SK-N-SH (cell line): ENCODE results near the gene PCDH1. TPM values are rescaled to one million over a fixed set of nuclear protein-coding genes. Genes with fewer than 3 reads are reported as not detected.
A peak's percentile ranks its signal among the peaks of the same experiment; 100 is the strongest.

ENCODE experiments used
- CTCF ChIA-PET: fragments of 300-600, 350-600 bp; formaldehyde crosslinking; extraction: SDS; loops from one replicate; lab custom pipeline; 2021; lab: Yijun Ruan, JAX
- POLR2A ChIA-PET: fragments of 350-600 bp; sonication (Branson Sonifier 250); formaldehyde crosslinking; extraction: SDS; loops from one replicate; lab custom pipeline; 2020; ENCODE audit warnings: antibody characterized with exemption, inconsistent platforms; lab: Yijun Ruan, JAX
- DNase-seq: peaks from one replicate; pipeline ENCODE4 v3.0.0; 2012
- H2AFZ ChIP-seq: fragments of 200-600 bp; sonication (generic); 2 replicates; pipeline ENCODE4 v1.8.1; 2016; ENCODE audit warnings: antibody characterized with exemption, mild to moderate bottlenecking, low read depth
- H3F3A ChIP-seq: fragments of 200-600 bp; sonication (generic); replicated peaks from 2 replicates; pipeline ENCODE3; 2016; ENCODE audit warnings: antibody characterized with exemption, mild to moderate bottlenecking; ENCODE audit not compliant: insufficient read depth
- H3K27ac ChIP-seq, 2 experiments: fragments of 200-500 bp in 1 of 2; fragments of 200-600 bp in 1 of 2; sonication (Bioruptor generic) in 1 of 2; sonication (generic), shearing (Covaris generic) in 1 of 2; 2 replicates each; pipeline versions ENCODE4 v1.5.1 to v1.6.1; 2014 to 2016; ENCODE audit warnings: low read depth in 2 of 2, inconsistent platforms in 1 of 2, low read length in 1 of 2, mild to moderate bottlenecking in 1 of 2, mixed read lengths in 1 of 2
- H3K27me3 ChIP-seq: fragments of 200-600 bp; sonication (generic), shearing (Covaris generic); 2 replicates; pipeline ENCODE4 v1.6.1; 2016; ENCODE audit warnings: mixed run types; ENCODE audit not compliant: insufficient read depth
- H3K36me3 ChIP-seq, 2 experiments: fragments of 200-500 bp in 1 of 2; fragments of 200-600 bp in 1 of 2; sonication (Bioruptor generic) in 1 of 2; sonication (generic) in 1 of 2; replicated peaks in 1 of 2; 2 replicates each; pipeline versions ENCODE3 to v1.5.1; 2014 to 2016; ENCODE audit warnings: low read length in 1 of 2, mild to moderate bottlenecking in 1 of 2; ENCODE audit not compliant: insufficient read depth in 2 of 2, control insufficient read depth in 1 of 2
- H3K4me1 ChIP-seq, 2 experiments: fragments of 200-500 bp in 1 of 2; fragments of 200-600 bp in 1 of 2; sonication (Bioruptor generic) in 1 of 2; sonication (generic), shearing (Covaris generic) in 1 of 2; 2 replicates each; pipeline versions ENCODE4 v1.5.1 to v1.6.1; 2014 to 2016; ENCODE audit warnings: low read depth in 1 of 2, low read length in 1 of 2, mixed run types in 1 of 2; ENCODE audit not compliant: insufficient read depth in 2 of 2, control insufficient read depth in 1 of 2
- H3K4me2 ChIP-seq: fragments of 200-600 bp; sonication (generic), shearing (Covaris generic); 2 replicates; pipeline ENCODE4 v1.6.1; 2017; ENCODE audit warnings: mixed run types
- H3K4me3 ChIP-seq, 2 experiments: fragments of 200-500 bp in 1 of 2; fragments of 200-600 bp in 1 of 2; sonication (Bioruptor generic) in 1 of 2; sonication (generic), shearing (Covaris generic) in 1 of 2; 2 replicates each; pipeline versions ENCODE4 v1.5.1 to v1.8.1; 2014 to 2016; ENCODE audit warnings: low read depth in 2 of 2, inconsistent platforms in 1 of 2, low read length in 1 of 2, mild to moderate bottlenecking in 1 of 2, mixed read lengths in 1 of 2, moderate library complexity in 1 of 2
- H3K79me2 ChIP-seq: fragments of 200-600 bp; sonication (generic); 2 replicates; pipeline ENCODE4 v1.8.1; 2017; ENCODE audit warnings: mild to moderate bottlenecking; ENCODE audit not compliant: insufficient read depth
- H3K9ac ChIP-seq: fragments of 200-600 bp; sonication (generic); 2 replicates; pipeline ENCODE4 v1.6.1; 2017; ENCODE audit warnings: mixed run types
- H3K9me2 ChIP-seq: fragments of 200-600 bp; sonication (generic); 2 replicates; pipeline ENCODE4 v1.6.1; 2017; ENCODE audit warnings: mixed run types
- H3K9me3 ChIP-seq: fragments of 200-600 bp; sonication (generic); 2 replicates; pipeline ENCODE4 v1.6.1; 2017; ENCODE audit warnings: mixed run types, mild to moderate bottlenecking, moderate library complexity
- H4K20me1 ChIP-seq: fragments of 200-600 bp; sonication (generic); 2 replicates; pipeline ENCODE4 v1.6.1; 2017; ENCODE audit warnings: mild to moderate bottlenecking, mixed run types; ENCODE audit not compliant: insufficient read depth
- ELF1 ChIP-seq: IDR thresholded peaks from 2 replicates; pipeline ENCODE4 v1.4.0; 2012
- FOXM1 ChIP-seq: IDR thresholded peaks from 2 replicates; pipeline ENCODE4 v1.4.0; 2012; ENCODE audit warnings: low read depth, mild to moderate bottlenecking
- GATA2 ChIP-seq: sonication (generic); formaldehyde crosslinking; IDR thresholded peaks from 2 replicates; pipeline ENCODE4 v1.5.0; 2020; ENCODE audit warnings: mild to moderate bottlenecking, missing genetic modification reagents
- IRF3 ChIP-seq: fragments of 150-350 bp; IDR thresholded peaks from 2 replicates; pipeline ENCODE4 v1.6.1; 2016; ENCODE audit warnings: mild to moderate bottlenecking, low read depth, low read length
- MAX ChIP-seq: IDR thresholded peaks from 2 replicates; pipeline ENCODE4 v1.4.0; 2012; ENCODE audit warnings: low read depth
- MEF2A ChIP-seq: IDR thresholded peaks from 2 replicates; pipeline ENCODE4 v1.4.0; 2012; ENCODE audit warnings: low read depth, borderline replicate concordance
- MXI1 ChIP-seq: IDR thresholded peaks from 2 replicates; pipeline ENCODE4 v1.6.1; 2012; ENCODE audit warnings: mild to moderate bottlenecking, low read depth, low read length, improper control_type of control experiment
- NRF1 ChIP-seq: IDR thresholded peaks from 2 replicates; pipeline ENCODE4 v1.6.1; 2012; ENCODE audit warnings: low read depth, mild to moderate bottlenecking, low read length
- PBX3 ChIP-seq: IDR thresholded peaks from 2 replicates; pipeline ENCODE4; 2012
- RCOR1 ChIP-seq: fragments of 150-350 bp; IDR thresholded peaks from 2 replicates; pipeline ENCODE4 v1.6.1; 2017; ENCODE audit warnings: antibody characterized with exemption, low read length
- RXRA ChIP-seq: IDR thresholded peaks from 2 replicates; pipeline ENCODE4 v1.4.0; 2012; ENCODE audit warnings: low read depth, mild to moderate bottlenecking, borderline replicate concordance
- TCF12 ChIP-seq: IDR thresholded peaks from 2 replicates; pipeline ENCODE4 v1.4.0; 2012
- YY1 ChIP-seq: IDR thresholded peaks from 2 replicates; pipeline ENCODE4 v1.4.0; 2012; ENCODE audit warnings: low read depth, mild to moderate bottlenecking
- WGBS: methylation state at CpG from one replicate; pipeline ENCODE4 v1.1.6; 2017; ENCODE audit warnings: low lambda C conversion rate; 5-methylcytosine and 5-hydroxymethylcytosine counted together
- polyA plus RNA-seq, 3 experiments: library from polyadenylated mRNA; depleted of rRNA; stranded (reverse); fragments of >200 nt; gene quantifications; 2 replicates each; pipeline ENCODE4 v1.2.3, GENCODE V29; 2012
- TF ChIP-seq, protein P1 (sequence below): IDR thresholded peaks from 2 replicates; pipeline ENCODE4 v1.4.0; 2012; ENCODE audit warnings: low read depth, borderline replicate concordance

The PCDH1 gene
- polyA plus RNA-seq, 1 of the 3 experiments (the other 2 are of a cell fraction), result 0.08 TPM

DNA sequence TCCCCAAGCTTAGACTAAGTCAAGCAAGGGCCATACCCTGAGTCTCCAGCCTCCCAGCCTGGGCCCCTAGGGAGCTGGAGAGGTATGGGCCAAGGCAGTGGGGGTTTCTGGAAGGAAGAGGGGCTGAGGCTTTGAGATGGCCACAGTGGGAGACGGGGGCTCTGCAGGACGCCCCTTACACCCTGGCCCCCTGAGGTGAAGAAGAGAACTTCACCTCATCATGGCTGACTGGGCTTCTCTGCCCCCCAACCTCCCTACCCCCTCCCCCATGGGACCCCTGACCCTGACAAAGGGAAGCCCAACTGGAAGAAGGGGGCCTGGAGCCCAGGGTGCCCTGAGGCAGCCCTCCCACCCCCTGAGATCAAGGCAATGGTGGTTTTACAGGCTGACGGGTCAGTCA is 25.8 kb downstream of the PCDH1 start:
- H3F3A ChIP-seq, result peaks cover 5% of the 10 kb centered on the region
- H3K27me3 ChIP-seq, result no peaks in the 10 kb centered on the region
- ChIA-PET CTCF (interaction anchor here (1.0 to 2.0 kb wide), 4 partner anchors 17 to 161 kb away, joined by 3 to 6 read pairs (median 4); partner anchors contain the start of gene PCDH1), POLR2A (no interaction called here)
- H3K4me1 ChIP-seq, result peaks cover 8 to 27% of the 10 kb centered on the region in 2 experiments; a peak in 2 of 4 replicates
- no peak for TF ChIP-seq NRF1
- no peak for TF ChIP-seq TCF12
- TF ChIP-seq MEF2A, result no peak
- no peak for TF ChIP-seq IRF3
- TF ChIP-seq, protein P1, sequence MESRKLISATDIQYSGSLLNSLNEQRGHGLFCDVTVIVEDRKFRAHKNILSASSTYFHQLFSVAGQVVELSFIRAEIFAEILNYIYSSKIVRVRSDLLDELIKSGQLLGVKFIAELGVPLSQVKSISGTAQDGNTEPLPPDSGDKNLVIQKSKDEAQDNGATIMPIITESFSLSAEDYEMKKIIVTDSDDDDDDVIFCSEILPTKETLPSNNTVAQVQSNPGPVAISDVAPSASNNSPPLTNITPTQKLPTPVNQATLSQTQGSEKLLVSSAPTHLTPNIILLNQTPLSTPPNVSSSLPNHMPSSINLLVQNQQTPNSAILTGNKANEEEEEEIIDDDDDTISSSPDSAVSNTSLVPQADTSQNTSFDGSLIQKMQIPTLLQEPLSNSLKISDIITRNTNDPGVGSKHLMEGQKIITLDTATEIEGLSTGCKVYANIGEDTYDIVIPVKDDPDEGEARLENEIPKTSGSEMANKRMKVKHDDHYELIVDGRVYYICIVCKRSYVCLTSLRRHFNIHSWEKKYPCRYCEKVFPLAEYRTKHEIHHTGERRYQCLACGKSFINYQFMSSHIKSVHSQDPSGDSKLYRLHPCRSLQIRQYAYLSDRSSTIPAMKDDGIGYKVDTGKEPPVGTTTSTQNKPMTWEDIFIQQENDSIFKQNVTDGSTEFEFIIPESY, result no peak
- TF ChIP-seq GATA2 (CRISPR knock-in tag), result no peak
- TF ChIP-seq MAX, result no peak
- TF ChIP-seq YY1, result no peak
- no peak for TF ChIP-seq RCOR1
- no peak for TF ChIP-seq MXI1
- no peak for TF ChIP-seq FOXM1
- DNase-seq, result peak; percentile 32
- no peaks in the 10 kb centered on the region for H3K9me2 ChIP-seq
- H3K4me2 ChIP-seq, result no peak overlapping the region
- WGBS, result 83% methylated on average over 3 of the region's 3 CpGs
- no peak overlapping the region for H2AFZ ChIP-seq
- H3K9ac ChIP-seq, result no peak overlapping the region
- H3K9me3 ChIP-seq, result no peaks in the 10 kb centered on the region
- no peaks in the 10 kb centered on the region for H3K36me3 ChIP-seq
- no peaks in the 10 kb centered on the region for H3K79me2 ChIP-seq
- H4K20me1 ChIP-seq, result no peaks in the 10 kb centered on the region
- no peak overlapping the region for H3K27ac ChIP-seq
- no peak overlapping the region for H3K4me3 ChIP-seq

DNA sequence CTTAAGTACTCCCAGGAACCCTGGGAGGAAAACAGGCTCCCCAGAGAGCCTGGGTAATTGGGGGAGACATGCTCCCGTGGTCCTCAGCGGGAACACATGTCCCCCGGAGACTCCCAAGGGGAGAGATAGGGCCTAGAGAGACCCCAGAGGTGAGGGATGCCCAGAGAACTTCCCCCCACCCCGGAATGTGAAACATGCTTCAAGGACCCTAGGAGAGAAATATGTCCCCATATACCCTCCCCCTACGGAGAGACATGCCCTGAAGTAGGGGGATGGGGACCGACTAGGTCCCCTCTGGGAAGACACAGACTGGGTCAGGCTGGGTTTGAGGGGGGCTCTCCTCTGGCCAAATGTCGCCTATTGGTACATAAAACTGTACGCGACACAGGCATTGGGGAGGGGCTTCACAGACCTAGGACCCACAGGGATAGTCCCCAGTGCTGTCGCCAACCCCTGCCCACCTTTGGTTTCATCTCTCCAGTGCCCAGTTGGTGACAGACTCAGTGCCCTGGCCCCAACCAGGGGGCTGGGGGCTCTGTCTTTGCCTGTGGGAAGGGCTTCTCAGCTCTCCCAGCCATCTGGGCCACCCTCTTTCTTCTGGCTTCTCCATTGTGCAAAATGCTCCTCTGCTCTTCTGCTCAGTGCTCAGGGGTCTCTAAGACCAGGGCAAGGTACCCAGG is 26.9 kb downstream of the PCDH1 start:
- peaks cover 5% of the 10 kb centered on the region for H3F3A ChIP-seq
- no peaks in the 10 kb centered on the region for H3K27me3 ChIP-seq
- peaks cover 8 to 30% of the 10 kb centered on the region in 2 experiments; a peak in 2 of 4 replicates for H3K4me1 ChIP-seq
- H3K4me3 ChIP-seq, result no peak overlapping the region
- ChIA-PET CTCF (interaction anchor here (0.7 to 2.0 kb wide), 4 partner anchors 18 to 96 kb away, joined by 3 to 6 read pairs (median 3); partner anchors contain the start of gene PCDH1), POLR2A (no interaction called here)
- H3K9ac ChIP-seq, result no peak overlapping the region
- TF ChIP-seq ELF1 (no peak), PBX3 (no peak), RXRA (no peak), TCF12 (no peak)
- DNase-seq, result no peak
- no peaks in the 10 kb centered on the region for H3K36me3 ChIP-seq
- no peaks in the 10 kb centered on the region for H4K20me1 ChIP-seq
- H3K9me2 ChIP-seq, result no peaks in the 10 kb centered on the region
- no peaks in the 10 kb centered on the region for H3K9me3 ChIP-seq
- 91% methylated on average over 10 of the region's 10 CpGs for WGBS
- peak overlapping the region; percentile 72; the same call in 1 of the 2 replicates for H2AFZ ChIP-seq
- no peak overlapping the region for H3K27ac ChIP-seq
- no peaks in the 10 kb centered on the region for H3K79me2 ChIP-seq
- H3K4me2 ChIP-seq, result no peak overlapping the region
